Measurements from ENCODE around the gene KHK.

Gene KHK

DNA sequence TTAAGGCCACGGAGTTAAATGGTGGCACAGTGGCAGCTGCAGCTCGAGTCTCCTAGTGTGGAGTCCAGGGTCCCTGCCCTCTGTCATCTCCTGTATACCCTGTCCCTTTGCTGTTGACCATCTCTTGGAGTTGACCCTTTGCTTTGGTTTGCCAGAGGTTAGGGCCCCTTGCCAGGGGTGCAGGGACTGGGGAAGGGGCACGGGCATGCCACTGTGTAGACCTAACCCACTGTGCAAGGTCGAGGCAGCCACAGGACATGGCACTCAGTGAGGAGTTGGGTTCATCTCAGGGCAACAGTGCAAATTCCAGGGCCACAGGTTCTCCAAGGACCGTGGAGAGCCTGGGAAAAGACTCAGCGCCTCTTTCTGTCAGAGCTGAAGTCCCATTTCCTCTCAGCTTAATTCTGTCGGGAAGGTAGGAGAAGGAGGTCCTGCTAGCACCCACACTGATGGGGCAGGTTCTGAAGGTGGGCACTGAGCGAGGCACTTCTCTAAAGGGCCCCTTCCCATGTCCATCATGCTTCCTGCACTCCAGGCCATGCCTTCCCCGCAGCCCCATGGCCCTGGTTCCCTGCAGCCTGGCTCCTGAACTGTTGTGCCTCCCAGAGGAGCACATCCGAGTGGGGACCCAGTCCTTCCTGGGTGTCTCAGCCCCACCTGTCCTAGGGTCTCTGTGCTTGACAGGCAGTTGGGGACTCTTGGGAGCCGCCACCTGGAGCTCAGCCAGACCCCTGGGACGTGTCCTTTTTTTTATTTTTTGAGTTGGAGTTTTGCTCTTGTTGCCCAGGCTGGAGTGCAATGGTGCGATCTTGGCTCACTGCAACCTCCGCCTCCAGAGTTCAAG is 2.8 kb downstream of the KHK start:
- H3K18ac ChIP-seq (ENCODE audit: low read length) = no peak overlapping the region
- no peak overlapping the region for H2BK120ac ChIP-seq (ENCODE audit: insufficient read depth, low read length, poor library complexity)
- DNase-seq = no peak
- no CpG with 5 or more reads among the region's 14 CpGs for WGBS (ENCODE audit: extremely low coverage, insufficient coverage, insufficient read length)
- no peak overlapping the region for H3K27ac ChIP-seq (ENCODE audit: low read depth, low read length)
- H3K9ac ChIP-seq (ENCODE audit: low read length) = no peak overlapping the region
- no peak overlapping the region for H3K4ac ChIP-seq (ENCODE audit: low read depth, low read length)
- H2AFZ ChIP-seq (ENCODE audit: insufficient read depth, low read length, poor library complexity) = no peak overlapping the region
- H3K36me3 ChIP-seq (ENCODE audit: control insufficient read depth in 1 of 2, insufficient read depth in 2 of 2, low read length in 2 of 2) = no peaks in the 10 kb centered on the region
- no peak overlapping the region for H4K12ac ChIP-seq (ENCODE audit: low read depth, low read length)
- H3K14ac ChIP-seq (ENCODE audit: low read length) = no peak overlapping the region
- no peak overlapping the region for H2AK5ac ChIP-seq (ENCODE audit: low read length)
- no peak overlapping the region for H2BK12ac ChIP-seq (ENCODE audit: low read length)
- no peaks in the 10 kb centered on the region for H3K27me3 ChIP-seq (ENCODE audit: insufficient read depth, low read length)
- no peak overlapping the region for H2BK5ac ChIP-seq (ENCODE audit: low read depth, low read length, poor library complexity)
- no peak overlapping the region for H3K4me2 ChIP-seq (ENCODE audit: low read length)
- no peak overlapping the region for H3K23ac ChIP-seq (ENCODE audit: low read length)
- peaks cover 5 to 12% of the 10 kb centered on the region in 2 experiments for H3K4me1 ChIP-seq (ENCODE audit: control insufficient read depth in 1 of 2, insufficient read depth in 2 of 2, low read length in 2 of 2)
- peaks cover 6% of the 10 kb centered on the region for H3K79me2 ChIP-seq (ENCODE audit: control insufficient read depth, insufficient read depth, low read length, poor library complexity)
- H3K4me3 ChIP-seq (ENCODE audit: low read depth, low read length) = no peak overlapping the region
- H3K79me1 ChIP-seq (ENCODE audit: low read length) = peaks cover 8% of the 10 kb centered on the region
- H4K8ac ChIP-seq (ENCODE audit: low read depth, low read length) = no peak overlapping the region
- no peak overlapping the region for H4K91ac ChIP-seq (ENCODE audit: low read depth, low read length)
- H3K9me3 ChIP-seq (ENCODE audit: insufficient read depth, low read depth, low read length) = no peaks in the 10 kb centered on the region

GRCh38 chr2:27091746-27092695 is 5.4 kb downstream of the KHK start:
- no peak overlapping the region for H3K14ac ChIP-seq (ENCODE audit: low read length)
- no peak overlapping the region for H3K4me3 ChIP-seq (ENCODE audit: low read depth, low read length)
- H3K9ac ChIP-seq (ENCODE audit: low read length) = no peak overlapping the region
- H3K27me3 ChIP-seq (ENCODE audit: insufficient read depth, low read length) = no peaks in the 10 kb centered on the region
- no peaks in the 10 kb centered on the region for H3K9me3 ChIP-seq (ENCODE audit: insufficient read depth, low read depth, low read length)
- WGBS (ENCODE audit: extremely low coverage, insufficient coverage, insufficient read length) = no CpG with 5 or more reads among the region's 25 CpGs
- no peak overlapping the region for H3K4me2 ChIP-seq (ENCODE audit: low read length)
- no peak overlapping the region for H2BK12ac ChIP-seq (ENCODE audit: low read length)
- H2AK5ac ChIP-seq (ENCODE audit: low read length) = no peak overlapping the region
- peaks cover 5 to 7% of the 10 kb centered on the region in 2 experiments for H3K4me1 ChIP-seq (ENCODE audit: control insufficient read depth in 1 of 2, insufficient read depth in 2 of 2, low read length in 2 of 2)
- DNase-seq = no peak
- no peak overlapping the region for H4K12ac ChIP-seq (ENCODE audit: low read depth, low read length)
- no peaks in the 10 kb centered on the region for H3K79me2 ChIP-seq (ENCODE audit: control insufficient read depth, insufficient read depth, low read length, poor library complexity)
- no peak overlapping the region for H4K91ac ChIP-seq (ENCODE audit: low read depth, low read length)
- no peak overlapping the region for H3K18ac ChIP-seq (ENCODE audit: low read length)
- H3K79me1 ChIP-seq (ENCODE audit: low read length) = peaks cover 4% of the 10 kb centered on the region
- H3K36me3 ChIP-seq (ENCODE audit: control insufficient read depth in 1 of 2, insufficient read depth in 2 of 2, low read length in 2 of 2) = no peaks in the 10 kb centered on the region
- no peak overlapping the region for H3K23ac ChIP-seq (ENCODE audit: low read length)
- H2BK5ac ChIP-seq (ENCODE audit: low read depth, low read length, poor library complexity) = no peak overlapping the region
- no peak overlapping the region for H2AFZ ChIP-seq (ENCODE audit: insufficient read depth, low read length, poor library complexity)
- H2BK120ac ChIP-seq (ENCODE audit: insufficient read depth, low read length, poor library complexity) = no peak overlapping the region
- no peak overlapping the region for H4K8ac ChIP-seq (ENCODE audit: low read depth, low read length)
- H3K4ac ChIP-seq (ENCODE audit: low read depth, low read length) = no peak overlapping the region
- no peak overlapping the region for H3K27ac ChIP-seq (ENCODE audit: low read depth, low read length)

DNA sequence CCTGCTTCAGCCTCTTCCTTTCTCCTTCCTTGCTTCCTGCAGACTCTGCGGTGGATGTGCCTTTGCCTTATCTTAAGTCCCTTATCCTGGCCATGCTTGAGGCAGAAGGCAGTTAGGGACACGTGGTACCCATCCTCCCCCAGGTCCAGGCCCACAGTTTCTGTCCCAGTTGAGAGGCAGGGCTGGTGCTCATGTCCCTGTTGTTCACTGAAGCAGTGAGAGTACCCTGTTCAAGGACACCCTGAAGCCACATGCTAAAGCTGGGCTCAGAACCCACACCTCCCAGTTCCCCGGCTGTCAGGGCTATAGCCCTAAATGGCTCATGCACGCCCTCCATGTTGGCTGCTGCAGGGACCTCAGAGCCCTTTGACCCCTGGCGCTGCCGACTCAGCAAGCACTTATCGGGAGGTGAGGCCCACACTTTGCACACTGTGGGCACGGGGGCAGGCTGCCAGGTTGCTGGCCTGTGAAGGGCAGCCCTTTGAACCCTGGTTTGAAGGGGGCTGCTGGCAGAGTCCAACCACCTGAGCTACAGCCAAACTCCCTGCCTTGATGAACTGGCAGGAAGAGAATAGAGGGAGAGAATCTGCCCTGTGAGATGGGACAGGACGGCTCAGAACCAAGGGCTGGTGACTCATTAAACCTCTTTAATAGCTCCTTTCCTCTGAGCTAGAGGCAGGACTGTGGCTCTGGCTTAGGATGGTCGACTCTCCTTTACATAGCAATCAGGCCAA is 6.3 kb downstream of the KHK start:
- Histone ChIP-seq H2BK12ac (ENCODE audit: low read length) (no peak overlapping the region), H2BK5ac (ENCODE audit: low read depth, low read length, poor library complexity) (no peak overlapping the region), H3K9me3 (ENCODE audit: insufficient read depth, low read depth, low read length) (no peaks in the 10 kb centered on the region), H3K36me3 (ENCODE audit: control insufficient read depth in 1 of 2, insufficient read depth in 2 of 2, low read length in 2 of 2) (no peaks in the 10 kb centered on the region), H3K4me2 (ENCODE audit: low read length) (no peak overlapping the region), H3K9ac (ENCODE audit: low read length) (no peak overlapping the region), H2BK120ac (ENCODE audit: insufficient read depth, low read length, poor library complexity) (no peak overlapping the region), H3K4me3 (ENCODE audit: low read depth, low read length) (no peak overlapping the region), H3K27ac (ENCODE audit: low read depth, low read length) (no peak overlapping the region), H2AFZ (ENCODE audit: insufficient read depth, low read length, poor library complexity) (no peak overlapping the region), H3K27me3 (ENCODE audit: insufficient read depth, low read length) (no peaks in the 10 kb centered on the region), H3K18ac (ENCODE audit: low read length) (no peak overlapping the region), H3K79me1 (ENCODE audit: low read length) (peaks cover 7% of the 10 kb centered on the region), H4K8ac (ENCODE audit: low read depth, low read length) (no peak overlapping the region), H4K91ac (ENCODE audit: low read depth, low read length) (no peak overlapping the region), H2AK5ac (ENCODE audit: low read length) (no peak overlapping the region), H3K4ac (ENCODE audit: low read depth, low read length) (no peak overlapping the region), H3K23ac (ENCODE audit: low read length) (no peak overlapping the region), H3K14ac (ENCODE audit: low read length) (no peak overlapping the region), H3K79me2 (ENCODE audit: control insufficient read depth, insufficient read depth, low read length, poor library complexity) (no peaks in the 10 kb centered on the region), H3K4me1 (ENCODE audit: control insufficient read depth in 1 of 2, insufficient read depth in 2 of 2, low read length in 2 of 2) (peaks cover 4% of the 10 kb centered on the region in 2 experiments), H4K12ac (ENCODE audit: low read depth, low read length) (no peak overlapping the region)
- no CpG with 5 or more reads among the region's 10 CpGs for WGBS (ENCODE audit: extremely low coverage, insufficient coverage, insufficient read length)
- no peak for DNase-seq

Data from trophoblast cell (in vitro differentiated cells and primary cell).